ENCODE measurements around the gene C10orf67. TPM values are rescaled to one million over a fixed set of nuclear protein-coding genes. Genes with fewer than 3 reads are reported as not detected.
A peak's percentile ranks its signal among the peaks of the same experiment; 100 is the strongest.
"Not testable (repeated sequence)": the region's sequence is repeated elsewhere in the genome, so short reads cannot be mapped to it uniquely, and the experiment has no call there.

The C10orf67 gene
- total and polyA plus RNA-seq, 4 donors: 0.56 to 1.5 (median 0.87) TPM

- H3K27me3 ChIP-seq (ENCODE audit: control insufficient read depth, insufficient read depth, low read length): no peaks in the 10 kb centered on the region
Measured at GRCh38 chr10:23314835-23315239, 29.8 kb downstream of the C10orf67 start.

GRCh38 chr10:23311034-23311433, 33.6 kb downstream of the C10orf67 start:
- Histone ChIP-seq H3K27ac (ENCODE audit: low read depth, low read length) (no peak overlapping the region), H3K27me3 (ENCODE audit: control insufficient read depth, insufficient read depth, low read length) (no peaks in the 10 kb centered on the region), H3K36me3 (ENCODE audit: control insufficient read depth, insufficient read depth, low read length) (no peaks in the 10 kb centered on the region), H3K4me3 (ENCODE audit: low read depth, low read length) (no peak overlapping the region), H3K9me3 (ENCODE audit: control insufficient read depth, insufficient read depth, low read length) (no peaks in the 10 kb centered on the region), H3K4me1 (ENCODE audit: control insufficient read depth, insufficient read depth, low read length) (no peaks in the 10 kb centered on the region)
- 100% methylated on average over 1 of the region's 1 CpG for WGBS (ENCODE audit: insufficient coverage)
- no peak for DNase-seq (ENCODE audit: low read depth in 4 of 6, low spot score in 6 of 6)

More at GRCh38 chr10:23314835-23315239, 29.8 kb downstream of the C10orf67 start:
- H3K4me3 ChIP-seq (ENCODE audit: low read depth, low read length): no peak overlapping the region
- H3K36me3 ChIP-seq (ENCODE audit: control insufficient read depth, insufficient read depth, low read length): no peaks in the 10 kb centered on the region
- no peaks in the 10 kb centered on the region for H3K4me1 ChIP-seq (ENCODE audit: control insufficient read depth, insufficient read depth, low read length)
- no CpG with 5 or more reads among the region's 3 CpGs for WGBS (ENCODE audit: insufficient coverage)
- H3K9me3 ChIP-seq (ENCODE audit: control insufficient read depth, insufficient read depth, low read length): no peaks in the 10 kb centered on the region
- H3K27ac ChIP-seq (ENCODE audit: low read depth, low read length): no peak overlapping the region
- peak; percentile 31 to 91 (median 56) for DNase-seq (ENCODE audit: low read depth in 4 of 6, low spot score in 6 of 6)

- Histone ChIP-seq H3K27ac (ENCODE audit: low read depth, low read length) (no peak overlapping the region), H3K9me3 (ENCODE audit: control insufficient read depth, insufficient read depth, low read length) (no peaks in the 10 kb centered on the region), H3K36me3 (ENCODE audit: control insufficient read depth, insufficient read depth, low read length) (no peaks in the 10 kb centered on the region), H3K4me3 (ENCODE audit: low read depth, low read length) (no peak overlapping the region), H3K27me3 (ENCODE audit: control insufficient read depth, insufficient read depth, low read length) (no peaks in the 10 kb centered on the region), H3K4me1 (ENCODE audit: control insufficient read depth, insufficient read depth, low read length) (no peaks in the 10 kb centered on the region)
- 25% methylated on average over 1 of the region's 1 CpG for whole genome bisulfite sequencing (ENCODE audit: insufficient coverage)
- no peak for DNase-seq (ENCODE audit: low read depth in 4 of 6, low spot score in 6 of 6)
Measured at GRCh38 chr10:23310404-23310803, 34.2 kb downstream of the C10orf67 start.

- not testable (repeated sequence) for H3K36me3 ChIP-seq (ENCODE audit: control insufficient read depth, insufficient read depth, low read length); DNase-seq (ENCODE audit: low read depth in 4 of 6, low spot score in 6 of 6); H3K27me3 ChIP-seq (ENCODE audit: control insufficient read depth, insufficient read depth, low read length); H3K27ac ChIP-seq (ENCODE audit: low read depth, low read length); H3K9me3 ChIP-seq (ENCODE audit: control insufficient read depth, insufficient read depth, low read length); H3K4me1 ChIP-seq (ENCODE audit: control insufficient read depth, insufficient read depth, low read length); H3K4me3 ChIP-seq (ENCODE audit: low read depth, low read length)
- WGBS (ENCODE audit: insufficient coverage): 97% methylated on average over 5 of the region's 7 CpGs
Measured at GRCh38 chr10:23299961-23300360, 44.6 kb downstream of the C10orf67 start.

- no peaks in the 10 kb centered on the region for H3K36me3 ChIP-seq (ENCODE audit: control insufficient read depth, insufficient read depth, low read length)
- no peaks in the 10 kb centered on the region for H3K27me3 ChIP-seq (ENCODE audit: control insufficient read depth, insufficient read depth, low read length)
- no peaks in the 10 kb centered on the region for H3K9me3 ChIP-seq (ENCODE audit: control insufficient read depth, insufficient read depth, low read length)
- no peak overlapping the region for H3K27ac ChIP-seq (ENCODE audit: low read depth, low read length)
- H3K4me3 ChIP-seq (ENCODE audit: low read depth, low read length): no peak overlapping the region
- peaks cover 4% of the 10 kb centered on the region for H3K4me1 ChIP-seq (ENCODE audit: control insufficient read depth, insufficient read depth, low read length)
- whole genome bisulfite sequencing (ENCODE audit: insufficient coverage): no CpG with 5 or more reads among the region's 5 CpGs
- peak in 2 of 6 donors; percentile 43 to 57 for DNase-seq (ENCODE audit: low read depth in 4 of 6, low spot score in 6 of 6)
Measured at GRCh38 chr10:23294638-23295247, 49.9 kb downstream of the C10orf67 start.

- H3K9me3 ChIP-seq (ENCODE audit: control insufficient read depth, insufficient read depth, low read length): no peaks in the 10 kb centered on the region
- H3K27me3 ChIP-seq (ENCODE audit: control insufficient read depth, insufficient read depth, low read length): no peaks in the 10 kb centered on the region
- no peak overlapping the region for H3K27ac ChIP-seq (ENCODE audit: low read depth, low read length)
- 40% methylated on average over 1 of the region's 4 CpGs for WGBS (ENCODE audit: insufficient coverage)
- H3K4me1 ChIP-seq (ENCODE audit: control insufficient read depth, insufficient read depth, low read length): peaks cover 4% of the 10 kb centered on the region
- DNase-seq (ENCODE audit: low read depth in 4 of 6, low spot score in 6 of 6): peak in 1 of 6 donors; percentile 73
- H3K4me3 ChIP-seq (ENCODE audit: low read depth, low read length): no peak overlapping the region
- no peaks in the 10 kb centered on the region for H3K36me3 ChIP-seq (ENCODE audit: control insufficient read depth, insufficient read depth, low read length)
Measured at GRCh38 chr10:23293973-23294590, 50.5 kb downstream of the C10orf67 start.

- WGBS (ENCODE audit: insufficient coverage): 0% methylated on average over 1 of the region's 7 CpGs
- Histone ChIP-seq H3K4me1 (ENCODE audit: control insufficient read depth, insufficient read depth, low read length) (peaks cover 4% of the 10 kb centered on the region), H3K9me3 (ENCODE audit: control insufficient read depth, insufficient read depth, low read length) (no peaks in the 10 kb centered on the region), H3K27me3 (ENCODE audit: control insufficient read depth, insufficient read depth, low read length) (no peaks in the 10 kb centered on the region), H3K27ac (ENCODE audit: low read depth, low read length) (no peak overlapping the region), H3K4me3 (ENCODE audit: low read depth, low read length) (no peak overlapping the region), H3K36me3 (ENCODE audit: control insufficient read depth, insufficient read depth, low read length) (no peaks in the 10 kb centered on the region)
- DNase-seq (ENCODE audit: low read depth in 4 of 6, low spot score in 6 of 6): peak in 4 of 6 donors; percentile 44 to 89 (median 67)
Measured at GRCh38 chr10:23293145-23293724, 51.4 kb downstream of the C10orf67 start.

GRCh38 chr10:23291551-23292334, 52.9 kb downstream of the C10orf67 start:
- H3K9me3 ChIP-seq (ENCODE audit: control insufficient read depth, insufficient read depth, low read length): no peaks in the 10 kb centered on the region
- no peak overlapping the region for H3K27ac ChIP-seq (ENCODE audit: low read depth, low read length)
- no peaks in the 10 kb centered on the region for H3K36me3 ChIP-seq (ENCODE audit: control insufficient read depth, insufficient read depth, low read length)
- 24% methylated on average over 6 of the region's 13 CpGs for WGBS (ENCODE audit: insufficient coverage)
- H3K27me3 ChIP-seq (ENCODE audit: control insufficient read depth, insufficient read depth, low read length): no peaks in the 10 kb centered on the region
- peaks cover 4% of the 10 kb centered on the region for H3K4me1 ChIP-seq (ENCODE audit: control insufficient read depth, insufficient read depth, low read length)
- DNase-seq (ENCODE audit: low read depth in 4 of 6, low spot score in 6 of 6): peak in 3 of 6 donors; percentile 26 to 75 (median 67)
- H3K4me3 ChIP-seq (ENCODE audit: low read depth, low read length): no peak overlapping the region

GRCh38 chr10:23284674-23285335, 59.8 kb downstream of the C10orf67 start:
- no peak overlapping the region for H3K27ac ChIP-seq (ENCODE audit: low read depth, low read length)
- 67% methylated on average over 1 of the region's 2 CpGs for WGBS (ENCODE audit: insufficient coverage)
- no peak for DNase-seq (ENCODE audit: low read depth in 4 of 6, low spot score in 6 of 6)
- no peaks in the 10 kb centered on the region for H3K4me1 ChIP-seq (ENCODE audit: control insufficient read depth, insufficient read depth, low read length)
- H3K9me3 ChIP-seq (ENCODE audit: control insufficient read depth, insufficient read depth, low read length): no peaks in the 10 kb centered on the region
- no peaks in the 10 kb centered on the region for H3K36me3 ChIP-seq (ENCODE audit: control insufficient read depth, insufficient read depth, low read length)
- H3K4me3 ChIP-seq (ENCODE audit: low read depth, low read length): no peak overlapping the region
- no peaks in the 10 kb centered on the region for H3K27me3 ChIP-seq (ENCODE audit: control insufficient read depth, insufficient read depth, low read length)
